HUES6 (cell line): ENCODE results near the gene BHMT2.

Source experiments
- H3K27ac ChIP-seq: 2 replicates; pipeline ENCODE4 v1.7.0; 2013; ENCODE audit warnings: low read depth, mild to moderate bottlenecking, low read length, inconsistent platforms
- H3K27me3 ChIP-seq: 2 replicates; pipeline ENCODE4 v1.6.1; 2013; ENCODE audit warnings: low read length; ENCODE audit not compliant: control insufficient read depth, insufficient read depth
- H3K36me3 ChIP-seq: 2 replicates; pipeline ENCODE4 v1.6.1; 2013; ENCODE audit warnings: low read length; ENCODE audit not compliant: control insufficient read depth, insufficient read depth
- H3K4me1 ChIP-seq: 2 replicates; pipeline ENCODE4 v1.6.1; 2013; ENCODE audit warnings: low read length; ENCODE audit not compliant: control insufficient read depth, insufficient read depth
- H3K4me3 ChIP-seq: 2 replicates; pipeline ENCODE4 v1.5.1; 2013; ENCODE audit warnings: low read depth, low read length
- H3K9ac ChIP-seq: one replicate; pipeline ENCODE4 v1.6.1; 2013; ENCODE audit warnings: mild to moderate bottlenecking, low read length
- H3K9me3 ChIP-seq: 2 replicates; pipeline ENCODE4 v1.6.1; 2013; ENCODE audit warnings: low read depth, low read length; ENCODE audit not compliant: control insufficient read depth, insufficient read depth

The BHMT2 gene

GRCh38 chr5:79105868-79106267 is 36.3 kb downstream of the BHMT2 start:
- no peak overlapping the region for H3K27ac ChIP-seq
- H3K27me3 ChIP-seq: peaks cover 9% of the 10 kb centered on the region
- no peaks in the 10 kb centered on the region for H3K4me1 ChIP-seq
- no peak overlapping the region for H3K4me3 ChIP-seq
- peaks cover 11% of the 10 kb centered on the region for H3K9me3 ChIP-seq
- H3K36me3 ChIP-seq: no peaks in the 10 kb centered on the region
- H3K9ac ChIP-seq: no peak overlapping the region

GRCh38 chr5:79107020-79107796 is 37.6 kb downstream of the BHMT2 start:
- H3K9me3 ChIP-seq: peaks cover 5% of the 10 kb centered on the region; the same call in 1 of the 2 replicates
- H3K4me3 ChIP-seq: no peak overlapping the region
- H3K4me1 ChIP-seq: no peaks in the 10 kb centered on the region
- H3K27me3 ChIP-seq: peaks cover 22% of the 10 kb centered on the region
- H3K36me3 ChIP-seq: no peaks in the 10 kb centered on the region
- no peak overlapping the region for H3K27ac ChIP-seq
- H3K9ac ChIP-seq: no peak overlapping the region

GRCh38 chr5:79108086-79108485 is 38.5 kb downstream of the BHMT2 start:
- Histone ChIP-seq H3K36me3 (no peaks in the 10 kb centered on the region), H3K4me1 (no peaks in the 10 kb centered on the region), H3K4me3 (no peak overlapping the region), H3K27me3 (peaks cover 31% of the 10 kb centered on the region), H3K27ac (no peak overlapping the region), H3K9me3 (peaks cover under 1% of the 10 kb centered on the region; the same call in 1 of the 2 replicates), H3K9ac (no peak overlapping the region)

- H3K4me1 ChIP-seq: no peaks in the 10 kb centered on the region
- H3K4me3 ChIP-seq: no peak overlapping the region
- no peak overlapping the region for H3K9ac ChIP-seq
- no peak overlapping the region for H3K27ac ChIP-seq
- H3K27me3 ChIP-seq: peaks cover 38% of the 10 kb centered on the region
- H3K36me3 ChIP-seq: no peaks in the 10 kb centered on the region
- H3K9me3 ChIP-seq: no peaks in the 10 kb centered on the region
These were observed 39.2 kb downstream of the BHMT2 start for GRCh38 chr5:79108792-79109191.

- Histone ChIP-seq H3K9me3 (no peaks in the 10 kb centered on the region), H3K27me3 (peaks cover 47% of the 10 kb centered on the region), H3K4me1 (no peaks in the 10 kb centered on the region), H3K9ac (no peak overlapping the region), H3K4me3 (no peak overlapping the region), H3K27ac (no peak overlapping the region), H3K36me3 (no peaks in the 10 kb centered on the region)
These were observed 40.2 kb downstream of the BHMT2 start for GRCh38 chr5:79109527-79110492.

- no peak within 1 kb of the TSS for H3K27ac ChIP-seq
- H3K36me3 ChIP-seq: no peaks in the 10 kb centered on the region
- H3K9ac ChIP-seq: no peak within 1 kb of the TSS
- H3K4me1 ChIP-seq: no peaks in the 10 kb centered on the region
- no peaks in the 10 kb centered on the region for H3K9me3 ChIP-seq
- H3K27me3 ChIP-seq: peaks cover 58% of the 10 kb centered on the region
- H3K4me3 ChIP-seq: peak within 1 kb of the TSS; percentile 70
These were observed 41.9 kb downstream of the BHMT2 start, which contains the start of gene BHMT for GRCh38 chr5:79111387-79111959. TSS of gene BHMT (plus strand) at chr5:79111809. CDS start at chr5:79111886, 77 bp downstream.

GRCh38 chr5:79111960-79112702 is 42.6 kb downstream of the BHMT2 start:
- H3K9ac ChIP-seq: no peak overlapping the region
- H3K9me3 ChIP-seq: no peaks in the 10 kb centered on the region
- no peak overlapping the region for H3K27ac ChIP-seq
- H3K4me1 ChIP-seq: no peaks in the 10 kb centered on the region
- H3K36me3 ChIP-seq: no peaks in the 10 kb centered on the region
- peak overlapping the region; percentile 70 for H3K4me3 ChIP-seq
- peaks cover 58% of the 10 kb centered on the region for H3K27me3 ChIP-seq

- Histone ChIP-seq H3K9ac (no peak overlapping the region), H3K4me3 (peak overlapping the region; percentile 70; the same call in 1 of the 2 replicates), H3K9me3 (no peaks in the 10 kb centered on the region), H3K4me1 (no peaks in the 10 kb centered on the region), H3K27ac (no peak overlapping the region), H3K27me3 (peaks cover 58% of the 10 kb centered on the region), H3K36me3 (no peaks in the 10 kb centered on the region)
These were observed 43.1 kb downstream of the BHMT2 start for GRCh38 chr5:79112703-79113058.

- Histone ChIP-seq H3K4me1 (no peaks in the 10 kb centered on the region), H3K27ac (no peak overlapping the region), H3K4me3 (no peak overlapping the region), H3K27me3 (peaks cover 14% of the 10 kb centered on the region), H3K9ac (no peak overlapping the region), H3K9me3 (no peaks in the 10 kb centered on the region; the same call in 1 of the 2 replicates), H3K36me3 (no peaks in the 10 kb centered on the region)
These were observed 49.9 kb downstream of the BHMT2 start for GRCh38 chr5:79119486-79119885.

- no peak overlapping the region for H3K27ac ChIP-seq
- peaks cover 6% of the 10 kb centered on the region; the same call in 1 of the 2 replicates for H3K27me3 ChIP-seq
- no peak overlapping the region for H3K9ac ChIP-seq
- no peaks in the 10 kb centered on the region for H3K4me1 ChIP-seq
- H3K36me3 ChIP-seq: no peaks in the 10 kb centered on the region
- no peak overlapping the region for H3K4me3 ChIP-seq
- no peaks in the 10 kb centered on the region; the same call in 1 of the 2 replicates for H3K9me3 ChIP-seq
These were observed 50.7 kb downstream of the BHMT2 start for GRCh38 chr5:79120221-79120620.
